Spleen (tissue), 7 donors: ENCODE results near the gene AFAP1L2.

ENCODE experiments used
- CTCF ChIP-seq, 11 experiments: fragments of 200-600 bp in 7 of 11; fragments of 450-650 bp in 4 of 11; sonication (generic) in 4 of 11; IDR thresholded peaks in 8 of 11; conservative IDR thresholded peaks in 3 of 11; 1 replicate in 7 of 11; 2 replicates in 4 of 11; pipeline versions ENCODE4 v1.4.0 to v1.8.0; 2016 to 2021; ENCODE audit warnings: antibody characterized with exemption in 11 of 11, inconsistent platforms in 4 of 11, mild to moderate bottlenecking in 1 of 11
- POLR2A ChIP-seq, 3 donors: fragments of 450-650 bp; IDR thresholded peaks; one replicate each; pipeline ENCODE4 v1.5.1; 2017; ENCODE audit warnings: antibody characterized with exemption in 3 of 3, mild to moderate bottlenecking in 1 of 3
- POLR2AphosphoS5 ChIP-seq, 3 donors: sonication (generic); formaldehyde crosslinking; IDR thresholded peaks; one replicate each; pipeline ENCODE4 v1.5.1; 2017; ENCODE audit warnings: antibody characterized with exemption in 3 of 3
- donor health status: DM: no; HTN: no; CAD: no; lungs with moderate emphysema.
- donor health status: DM: no; HTN: no; CAD: no.
- donor health status: DM: no; HTN: no; CAD: no.

GRCh38 chr10:114271075-114271778, 133.1 kb downstream of the AFAP1L2 start:
- no peak for TF ChIP-seq CTCF (IDR thresholded peaks at IDR 0.05 in 8 of 11, conservative IDR thresholded peaks at IDR 0.05 in 3 of 11)
- no peak for TF ChIP-seq POLR2A (IDR thresholded peaks at IDR 0.05)
- no peak for TF ChIP-seq POLR2AphosphoS5 (IDR thresholded peaks at IDR 0.05)
